Measurements from ENCODE around the gene RIPK1. TPM values are rescaled to one million over a fixed set of nuclear protein-coding genes. Genes with fewer than 3 reads are reported as not detected.
A peak's percentile ranks its signal among the peaks of the same experiment; 100 is the strongest.
"Not testable (repeated sequence)": the region's sequence is repeated elsewhere in the genome, so short reads cannot be mapped to it uniquely, and the experiment has no call there.

RIPK1 gene
- total RNA-seq, 4 donors from 2014 or later: 8.6 to 12.0 (median 10.3) TPM

- ATAC-seq (no peak), DNase-seq (no peak)
- TF ChIP-seq CTCF (IDR thresholded peaks at IDR 0.05 in 4 of 5, conservative IDR thresholded peaks at IDR 0.05 in 1 of 5) (no peak), POLR2A (IDR thresholded peaks at IDR 0.05) (no peak)
- no peak overlapping the region for H3K4me3 ChIP-seq
- H3K4me1 ChIP-seq: peaks cover 4 to 5% of the 10 kb centered on the region in 2 donors
- no peaks in the 10 kb centered on the region for H3K27me3 ChIP-seq
- no peaks in the 10 kb centered on the region for H3K9me3 ChIP-seq
- no peak overlapping the region for H3K27ac ChIP-seq
- peaks cover 2 to 52% of the 10 kb centered on the region in 2 donors for H3K36me3 ChIP-seq
- in situ Hi-C loops (cut with MboI; ENCODE audit: low sequenced_read_pairs in 4 of 4) (loop anchor here in 1 of 4 donors (25.0 kb wide), 1 partner anchor 593 kb away; no protein-coding TSS in a partner anchor), intact Hi-C loops (cut with DNase I; ENCODE audit: low total_unique reads) (no loop called here)
Observed at GRCh38 chr6:3144571-3144970, 76.3 kb downstream of the RIPK1 start.

- TF ChIP-seq CTCF (IDR thresholded peaks at IDR 0.05 in 4 of 5, conservative IDR thresholded peaks at IDR 0.05 in 1 of 5) (no peak), POLR2A (IDR thresholded peaks at IDR 0.05) (no peak)
- H3K4me1 ChIP-seq: peaks cover 3 to 11% of the 10 kb centered on the region in 2 donors
- ATAC-seq (no peak), DNase-seq (no peak)
- no peak overlapping the region for H3K4me3 ChIP-seq
- no peaks in the 10 kb centered on the region for H3K27me3 ChIP-seq
- no peak overlapping the region for H3K27ac ChIP-seq
- H3K9me3 ChIP-seq: no peaks in the 10 kb centered on the region
- H3K36me3 ChIP-seq: peaks cover 0 to 21% of the 10 kb centered on the region in 2 donors
- in situ Hi-C loops (cut with MboI; ENCODE audit: low sequenced_read_pairs in 4 of 4): loop anchor here in 1 of 4 donors (25.0 kb wide), 1 partner anchor 589 kb away; no protein-coding TSS in a partner anchor
- intact Hi-C loops (cut with DNase I; ENCODE audit: low total_unique reads): no loop called here
Observed at GRCh38 chr6:3147914-3148757, 79.8 kb downstream of the RIPK1 start.

- TF ChIP-seq POLR2A (IDR thresholded peaks at IDR 0.05): no peak
- TF ChIP-seq CTCF (IDR thresholded peaks at IDR 0.05 in 4 of 5, conservative IDR thresholded peaks at IDR 0.05 in 1 of 5): no peak
- Histone ChIP-seq H3K36me3 (peaks cover 0 to 13% of the 10 kb centered on the region in 2 donors), H3K4me1 (peaks cover 5 to 11% of the 10 kb centered on the region in 2 donors), H3K27ac (peak overlapping the region in 3 of 4 donors; percentile 7 to 45 (median 36)), H3K4me3 (no peak overlapping the region), H3K27me3 (no peaks in the 10 kb centered on the region), H3K9me3 (no peaks in the 10 kb centered on the region)
- intact Hi-C loops (cut with DNase I; ENCODE audit: low total_unique reads): loop anchor here (2.0 kb wide), 1 partner anchor 21 kb away; no protein-coding TSS in a partner anchor
- DNase-seq (no peak), ATAC-seq (peak in 1 of 2 donors; percentile 33)
- in situ Hi-C loops (cut with MboI; ENCODE audit: low sequenced_read_pairs in 4 of 4): no loop called here
Observed at GRCh38 chr6:3151691-3152090, 83.4 kb downstream of the RIPK1 start.

GRCh38 chr6:3152689-3153088, 84.4 kb downstream of the RIPK1 start:
- in situ Hi-C loops (cut with MboI; ENCODE audit: low sequenced_read_pairs in 4 of 4): no loop called here
- TF ChIP-seq CTCF (IDR thresholded peaks at IDR 0.05 in 4 of 5, conservative IDR thresholded peaks at IDR 0.05 in 1 of 5) (no peak), POLR2A (IDR thresholded peaks at IDR 0.05) (no peak)
- Histone ChIP-seq H3K27me3 (no peaks in the 10 kb centered on the region), H3K4me3 (no peak overlapping the region), H3K27ac (no peak overlapping the region), H3K9me3 (no peaks in the 10 kb centered on the region), H3K36me3 (peaks cover 0 to 10% of the 10 kb centered on the region in 2 donors), H3K4me1 (peaks cover 8 to 11% of the 10 kb centered on the region in 2 donors)
- intact Hi-C loops (cut with DNase I; ENCODE audit: low total_unique reads): no loop called here
- ATAC-seq (no peak), DNase-seq (no peak)

- H3K4me3 ChIP-seq; in situ Hi-C loops (cut with MboI; ENCODE audit: low sequenced_read_pairs in 4 of 4): not testable (repeated sequence)
- intact Hi-C loops (cut with DNase I; ENCODE audit: low total_unique reads): loop anchor here (5.0 kb wide), 1 partner anchor 72 kb away; the partner anchor contains the start of gene TUBB2B
Observed at GRCh38 chr6:3155416-3155815, 87.1 kb downstream of the RIPK1 start.

GRCh38 chr6:3156184-3157130, 88.2 kb downstream of the RIPK1 start:
- peak in 1 of 2 donors; percentile 40 for ATAC-seq

More at GRCh38 chr6:3155416-3155815, 87.1 kb downstream of the RIPK1 start:
- ATAC-seq: peak in 1 of 2 donors; percentile 17
- Histone ChIP-seq H3K4me1 (peaks cover 8 to 11% of the 10 kb centered on the region in 2 donors), H3K27ac (peak overlapping the region in 2 of 4 donors; percentile 40 to 46)
- not testable (repeated sequence) for H3K27me3 ChIP-seq, H3K36me3 ChIP-seq, H3K9me3 ChIP-seq, DNase-seq

More at GRCh38 chr6:3156184-3157130, 88.2 kb downstream of the RIPK1 start:
- H3K4me1 ChIP-seq; in situ Hi-C loops (cut with MboI; ENCODE audit: low sequenced_read_pairs in 4 of 4); H3K36me3 ChIP-seq; H3K9me3 ChIP-seq; H3K27me3 ChIP-seq: not testable (repeated sequence)
- Histone ChIP-seq H3K27ac (peak overlapping the region; percentile 87 to 93 (median 90)), H3K4me3 (peak overlapping the region; percentile 74 to 96 (median 87))
- intact Hi-C loops (cut with DNase I; ENCODE audit: low total_unique reads): loop anchor here (2.0 to 5.0 kb wide), 2 partner anchors 38 to 71 kb away; partner anchors contain the start of genes BPHL and TUBB2B
- peak in 1 of 2 donors; percentile 20 for DNase-seq

Measured in gastrocnemius medialis (tissue), 4 donors.